SH-SY5Y (cell line): ENCODE results near the gene IGFBP4.

Experiments
- GATA2 ChIP-seq: IDR thresholded peaks from 2 replicates; pipeline ENCODE4 v1.6.1; 2011; ENCODE audit warnings: mild to moderate bottlenecking, low read depth, low read length
- GATA3 ChIP-seq: IDR thresholded peaks from 2 replicates; pipeline ENCODE4 v1.6.1; 2011; ENCODE audit warnings: low read depth, mild to moderate bottlenecking, low read length, moderate library complexity

- TF ChIP-seq GATA2 (no peak), GATA3 (no peak)
Measured at GRCh38 chr17:40487371-40488020, 44.2 kb downstream of the IGFBP4 start.
